Epithelial cell of proximal tubule (primary cell): ENCODE results near the gene CCNJL. TPM values are rescaled to one million over a fixed set of nuclear protein-coding genes. Genes with fewer than 3 reads are reported as not detected.

ENCODE experiments used
- DNase-seq: peaks from one replicate; pipeline ENCODE4 v3.0.0-alpha.2; 2011; ENCODE audit warnings: low read depth
- H3K4me3 ChIP-seq: 2 replicates; pipeline ENCODE4 v1.5.1; 2011; ENCODE audit warnings: low read depth, mild to moderate bottlenecking, low read length
- total RNA-seq: library from RNA; depleted of rRNA; stranded (reverse); fragments of >200 nt; gene quantifications from 2 replicates; pipeline ENCODE4 v1.2.3, GENCODE V29; 2015
- TF ChIP-seq, protein P1 (sequence below): conservative IDR thresholded peaks from 2 replicates; pipeline ENCODE4 v1.5.1; 2012; ENCODE audit warnings: low read depth, mild to moderate bottlenecking, low read length

The CCNJL gene
- total RNA-seq, 1 donor from 2014 or later: 13.0 TPM

DNA sequence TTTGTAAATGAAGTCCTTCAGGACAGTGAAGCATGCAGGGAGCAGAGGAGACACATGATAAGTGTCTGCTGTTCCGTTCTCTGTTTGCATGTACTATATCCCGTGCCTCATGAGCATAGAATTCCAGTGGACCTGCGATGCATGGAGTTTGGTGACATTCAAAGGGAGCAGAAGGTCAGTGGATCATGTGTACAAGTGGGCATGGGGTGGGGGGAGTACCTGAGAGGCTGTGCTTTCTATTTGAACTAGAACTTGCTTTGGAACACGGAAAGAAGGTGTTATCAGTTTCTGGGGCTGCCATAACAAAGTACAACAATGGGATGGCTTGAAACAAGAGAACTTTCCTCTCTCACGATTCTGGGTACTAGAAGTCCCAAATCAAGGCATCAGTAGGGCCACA lies 5.1 kb upstream of the CCNJL start:
- no peak for DNase-seq
- TF ChIP-seq, protein P1, sequence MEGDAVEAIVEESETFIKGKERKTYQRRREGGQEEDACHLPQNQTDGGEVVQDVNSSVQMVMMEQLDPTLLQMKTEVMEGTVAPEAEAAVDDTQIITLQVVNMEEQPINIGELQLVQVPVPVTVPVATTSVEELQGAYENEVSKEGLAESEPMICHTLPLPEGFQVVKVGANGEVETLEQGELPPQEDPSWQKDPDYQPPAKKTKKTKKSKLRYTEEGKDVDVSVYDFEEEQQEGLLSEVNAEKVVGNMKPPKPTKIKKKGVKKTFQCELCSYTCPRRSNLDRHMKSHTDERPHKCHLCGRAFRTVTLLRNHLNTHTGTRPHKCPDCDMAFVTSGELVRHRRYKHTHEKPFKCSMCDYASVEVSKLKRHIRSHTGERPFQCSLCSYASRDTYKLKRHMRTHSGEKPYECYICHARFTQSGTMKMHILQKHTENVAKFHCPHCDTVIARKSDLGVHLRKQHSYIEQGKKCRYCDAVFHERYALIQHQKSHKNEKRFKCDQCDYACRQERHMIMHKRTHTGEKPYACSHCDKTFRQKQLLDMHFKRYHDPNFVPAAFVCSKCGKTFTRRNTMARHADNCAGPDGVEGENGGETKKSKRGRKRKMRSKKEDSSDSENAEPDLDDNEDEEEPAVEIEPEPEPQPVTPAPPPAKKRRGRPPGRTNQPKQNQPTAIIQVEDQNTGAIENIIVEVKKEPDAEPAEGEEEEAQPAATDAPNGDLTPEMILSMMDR: no peak
- no peak overlapping the region for H3K4me3 ChIP-seq

DNA sequence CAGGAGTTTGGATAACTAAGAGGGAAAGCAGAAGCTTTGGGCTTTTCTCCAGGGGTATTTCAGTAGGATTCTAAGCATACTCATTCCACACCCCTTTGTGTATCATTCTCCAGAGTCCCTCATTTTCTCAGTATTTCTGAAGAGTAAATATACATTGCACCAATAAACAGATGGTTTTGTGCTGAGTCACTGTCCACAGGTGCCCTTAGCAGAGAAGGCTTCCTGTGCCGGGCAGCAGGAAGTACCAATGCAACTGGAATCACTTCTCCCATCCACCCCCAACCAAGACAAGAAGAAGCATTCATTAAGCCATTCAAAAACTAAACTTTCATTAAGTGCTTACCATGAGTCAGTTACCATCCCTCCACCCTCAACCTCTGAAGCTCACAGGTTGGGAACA lies 3.6 kb upstream of the CCNJL start:
- no peak for DNase-seq
- H3K4me3 ChIP-seq: no peak overlapping the region
- TF ChIP-seq, protein P1: no peak

DNA sequence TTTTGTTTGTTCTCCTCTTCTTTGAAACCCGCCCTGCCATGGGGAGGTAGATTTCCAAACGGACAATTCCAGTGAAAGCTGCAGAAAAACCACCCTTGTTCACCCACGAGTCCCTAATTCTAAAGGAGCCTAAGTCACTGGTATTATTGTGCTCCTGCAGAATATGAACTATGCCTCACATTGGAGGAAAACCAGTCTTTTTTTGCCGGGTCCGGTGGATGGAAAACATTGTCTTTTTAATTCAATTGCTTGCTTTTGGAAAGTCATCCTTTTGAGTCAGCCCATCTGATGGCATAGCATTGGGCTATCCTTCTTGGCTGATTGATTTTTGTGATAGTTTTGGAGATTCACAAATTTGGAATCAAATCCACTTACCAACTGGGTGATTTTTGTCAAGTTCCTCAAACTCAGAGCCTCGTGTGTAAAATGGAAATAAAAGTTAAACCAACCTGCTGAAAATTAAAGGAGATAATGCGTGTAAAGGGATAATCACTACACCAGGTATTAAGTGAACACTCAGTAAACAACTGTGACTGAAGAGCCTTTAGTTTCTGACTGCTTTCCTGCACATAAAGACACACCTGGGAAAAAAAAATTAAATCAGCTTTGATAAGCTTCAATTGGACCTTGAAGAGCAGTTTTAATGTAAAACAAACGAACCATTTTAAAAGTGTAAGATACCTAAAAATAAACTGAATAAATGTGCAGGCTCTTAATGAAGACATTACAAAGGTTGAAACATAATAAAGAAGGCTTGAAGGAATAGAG lies 780 bp upstream of the CCNJL start:
- DNase-seq: no peak

DNA sequence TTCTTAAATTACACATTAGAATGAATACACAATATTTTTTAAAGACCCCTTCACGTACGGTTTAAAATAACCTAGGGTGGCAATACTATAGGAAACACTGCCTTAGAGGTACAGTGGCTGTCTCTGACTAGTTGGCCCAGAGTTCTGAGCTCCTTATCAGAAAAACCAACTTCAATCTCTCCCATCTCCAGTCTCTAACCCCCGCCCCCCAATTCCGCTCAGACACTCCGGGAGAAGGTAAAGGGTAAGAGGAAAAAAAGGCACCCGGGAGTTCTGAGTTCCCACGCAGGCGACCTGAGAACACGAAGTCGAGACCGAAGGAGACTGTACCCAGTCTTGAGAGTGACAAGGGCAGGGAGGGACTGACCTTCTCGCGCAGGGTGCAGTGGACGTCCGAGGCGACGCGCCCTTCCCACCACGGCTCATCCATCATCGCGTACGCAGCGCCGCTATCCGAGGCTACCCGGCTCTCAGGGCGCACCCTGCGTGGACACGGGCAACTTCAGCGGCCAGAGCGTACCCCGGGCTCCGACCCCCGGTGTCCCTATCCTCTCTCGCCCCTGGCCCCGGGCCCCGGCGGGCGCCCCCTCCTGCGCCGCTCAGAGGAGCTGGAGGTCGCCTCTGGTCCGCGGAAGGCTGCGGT lies 752 bp downstream of the CCNJL start:
- no peak for DNase-seq
- TF ChIP-seq, protein P1: no peak
- H3K4me3 ChIP-seq: peak overlapping the region; percentile 70

More for the DNA sequence above, 780 bp upstream of the CCNJL start:
- H3K4me3 ChIP-seq: peak overlapping the region; percentile 70
- TF ChIP-seq, protein P1: no peak

- no peak overlapping the region for H3K4me3 ChIP-seq
- TF ChIP-seq, protein P1: no peak
- DNase-seq: no peak
These were observed 1.6 kb downstream of the CCNJL start for GRCh38 chr5:160310552-160311295.

DNA sequence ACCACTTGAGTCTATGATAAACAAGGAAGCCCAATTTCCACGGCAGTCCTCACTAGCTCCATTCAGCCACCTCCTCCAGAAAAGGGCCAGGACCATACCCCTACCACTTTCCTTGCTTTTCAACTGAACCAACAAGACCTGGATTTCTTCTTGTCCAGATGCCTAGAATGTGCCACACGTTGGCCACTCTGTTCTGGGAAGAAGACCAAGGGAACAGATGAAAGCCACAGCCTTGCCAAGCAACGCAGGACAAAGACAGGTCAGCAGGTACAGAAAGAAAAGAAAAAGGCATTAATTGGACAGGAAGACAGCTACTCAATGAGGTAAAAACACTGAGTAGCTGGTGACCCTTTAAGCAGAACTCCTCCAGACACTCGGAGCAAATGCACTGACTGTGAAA lies 2.2 kb downstream of the CCNJL start:
- no peak overlapping the region for H3K4me3 ChIP-seq
- no peak for DNase-seq
- TF ChIP-seq, protein P1: no peak
